ENCODE results near the gene CHAC1. TPM values are rescaled to one million over a fixed set of nuclear protein-coding genes. Genes with fewer than 3 reads are reported as not detected.

Gene CHAC1
- total RNA-seq, 2 experiments from 2014 or later = 40.4 to 55.6 TPM

DNA sequence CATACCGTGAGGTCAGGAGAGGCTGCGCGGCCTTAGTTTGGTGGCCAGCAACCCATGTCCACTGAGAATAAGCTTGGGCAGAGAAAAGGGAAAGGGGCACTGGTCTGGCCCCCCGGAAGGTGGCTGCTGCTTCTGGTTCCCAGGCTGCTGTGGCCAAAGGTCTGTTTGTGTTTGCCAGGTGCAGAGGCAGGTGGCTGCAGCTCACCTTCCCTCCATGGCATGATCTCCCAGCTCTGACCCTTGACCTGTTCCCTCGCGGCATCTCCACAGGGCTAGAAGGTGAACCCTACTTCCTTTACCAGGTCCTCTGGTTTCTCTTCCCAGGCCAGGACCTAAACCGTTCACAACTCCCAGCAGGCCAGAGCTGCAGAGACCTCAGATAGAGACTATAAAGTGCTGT lies 45.2 kb upstream of the CHAC1 start:
- BruUV-seq (replicated peaks) = no TSS peak
- Histone ChIP-seq H3K4me2 (ENCODE audit: low read length) (no peak overlapping the region), H3K36me3 (ENCODE audit: insufficient read depth, low read length) (peaks cover 15% of the 10 kb centered on the region; the same call in 1 of the 2 replicates), H3K9me2 (ENCODE audit: insufficient read depth, low read length) (no peaks in the 10 kb centered on the region), H3K9me3 (ENCODE audit: low read length) (no peaks in the 10 kb centered on the region), H4K20me1 (ENCODE audit: insufficient read depth, low read length) (no peaks in the 10 kb centered on the region), H3K27ac (ENCODE audit: low read depth, low read length, poor library complexity, severe bottlenecking) (no peak overlapping the region), H3K79me2 (ENCODE audit: insufficient read depth, low read depth, low read length) (no peaks in the 10 kb centered on the region), H2AFZ (ENCODE audit: low read length) (no peak overlapping the region), H3K4me1 (ENCODE audit: insufficient read depth, low read length, poor library complexity, severe bottlenecking) (peaks cover 59% of the 10 kb centered on the region), H3K4me3 (ENCODE audit: low read depth, low read length, poor library complexity, severe bottlenecking) (no peak overlapping the region)
- intact Hi-C loops (cut with micrococcal nuclease; ENCODE audit: unreplicated experiment) = no loop called here
- CTCF ChIA-PET (ENCODE audit: unreplicated experiment) = interaction anchor here (0.6 to 1.6 kb wide), 2 partner anchors 34 to 99 kb away, joined by 3 to 4 read pairs; no protein-coding TSS in a partner anchor
- POLR2A ChIA-PET = interaction anchor here (0.5 to 2.4 kb wide), 6 partner anchors 8 to 323 kb away, joined by 3 to 8 read pairs (median 4); partner anchors contain the start of genes CHP1 and VPS18
- no peak for DNase-seq (ENCODE audit: low spot score)
- TF ChIP-seq, protein P1, sequence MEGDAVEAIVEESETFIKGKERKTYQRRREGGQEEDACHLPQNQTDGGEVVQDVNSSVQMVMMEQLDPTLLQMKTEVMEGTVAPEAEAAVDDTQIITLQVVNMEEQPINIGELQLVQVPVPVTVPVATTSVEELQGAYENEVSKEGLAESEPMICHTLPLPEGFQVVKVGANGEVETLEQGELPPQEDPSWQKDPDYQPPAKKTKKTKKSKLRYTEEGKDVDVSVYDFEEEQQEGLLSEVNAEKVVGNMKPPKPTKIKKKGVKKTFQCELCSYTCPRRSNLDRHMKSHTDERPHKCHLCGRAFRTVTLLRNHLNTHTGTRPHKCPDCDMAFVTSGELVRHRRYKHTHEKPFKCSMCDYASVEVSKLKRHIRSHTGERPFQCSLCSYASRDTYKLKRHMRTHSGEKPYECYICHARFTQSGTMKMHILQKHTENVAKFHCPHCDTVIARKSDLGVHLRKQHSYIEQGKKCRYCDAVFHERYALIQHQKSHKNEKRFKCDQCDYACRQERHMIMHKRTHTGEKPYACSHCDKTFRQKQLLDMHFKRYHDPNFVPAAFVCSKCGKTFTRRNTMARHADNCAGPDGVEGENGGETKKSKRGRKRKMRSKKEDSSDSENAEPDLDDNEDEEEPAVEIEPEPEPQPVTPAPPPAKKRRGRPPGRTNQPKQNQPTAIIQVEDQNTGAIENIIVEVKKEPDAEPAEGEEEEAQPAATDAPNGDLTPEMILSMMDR (conservative IDR thresholded peaks at IDR 0.05; ENCODE audit: low read length) = no peak
- no peak for TF ChIP-seq EZH2phosphoT487 (IDR thresholded peaks at IDR 0.05; ENCODE audit: borderline replicate concordance, low read depth, low read length)

DNA sequence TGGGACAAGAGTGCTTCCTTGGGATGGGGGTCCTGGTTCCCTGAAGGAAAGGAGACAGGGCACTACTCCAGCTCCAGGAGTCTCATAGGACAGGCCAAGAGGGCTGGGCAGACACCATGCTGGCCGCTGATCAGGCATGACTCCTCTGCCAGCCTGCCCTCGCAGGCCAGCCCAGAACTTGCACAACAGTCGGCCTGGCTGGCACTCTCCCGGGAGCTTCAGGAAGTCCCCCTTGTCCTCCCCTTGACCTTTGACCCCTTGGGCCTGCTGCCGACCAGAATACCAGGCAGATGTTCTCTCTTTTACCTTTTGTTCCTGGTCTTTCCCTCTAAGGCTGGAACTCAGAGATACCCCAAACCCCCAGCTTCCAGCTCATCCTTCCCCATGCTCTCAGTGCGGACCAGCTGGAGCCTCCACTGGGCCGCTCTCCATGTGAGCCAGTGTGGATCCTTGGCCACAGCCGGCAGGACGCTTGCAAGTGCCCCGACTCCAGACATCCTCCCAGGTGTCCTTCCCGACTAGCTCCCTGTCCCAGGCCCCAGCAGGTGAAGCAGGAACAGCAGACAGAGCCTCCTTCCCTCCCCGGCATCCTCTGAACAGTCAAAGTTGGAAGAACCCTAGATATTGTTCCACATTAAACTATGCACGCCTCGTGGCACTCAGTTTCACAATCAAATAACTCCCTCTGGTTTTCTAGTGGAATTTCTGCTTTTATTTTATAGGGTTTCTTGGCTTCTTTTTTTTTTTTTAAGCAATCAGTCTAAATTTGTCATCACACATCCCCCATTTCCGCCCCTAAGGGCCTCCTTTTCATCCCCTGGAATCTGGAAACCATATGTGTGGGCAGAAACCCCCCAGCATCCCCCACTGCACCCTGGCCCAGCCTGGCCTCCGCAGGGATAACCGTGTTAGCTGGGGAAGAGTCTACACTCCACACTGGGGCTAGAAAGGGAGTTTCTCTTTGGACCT lies 43.3 kb upstream of the CHAC1 start:
- Histone ChIP-seq H3K36me3 (ENCODE audit: insufficient read depth, low read length) (peaks cover 1% of the 10 kb centered on the region; the same call in 1 of the 2 replicates), H4K20me1 (ENCODE audit: insufficient read depth, low read length) (no peaks in the 10 kb centered on the region), H3K4me2 (ENCODE audit: low read length) (no peak overlapping the region), H3K27ac (ENCODE audit: low read depth, low read length, poor library complexity, severe bottlenecking) (no peak overlapping the region), H3K4me3 (ENCODE audit: low read depth, low read length, poor library complexity, severe bottlenecking) (no peak overlapping the region), H3K79me2 (ENCODE audit: insufficient read depth, low read depth, low read length) (no peaks in the 10 kb centered on the region), H3K9me3 (ENCODE audit: low read length) (no peaks in the 10 kb centered on the region), H2AFZ (ENCODE audit: low read length) (no peak overlapping the region), H3K4me1 (ENCODE audit: insufficient read depth, low read length, poor library complexity, severe bottlenecking) (peaks cover 40% of the 10 kb centered on the region), H3K9me2 (ENCODE audit: insufficient read depth, low read length) (no peaks in the 10 kb centered on the region)
- intact Hi-C loops (cut with micrococcal nuclease; ENCODE audit: unreplicated experiment) = no loop called here
- CTCF ChIA-PET (ENCODE audit: unreplicated experiment) = no interaction called here
- POLR2A ChIA-PET = interaction anchor here (1.0 kb wide), 1 partner anchor 43 kb away, joined by 4 read pairs; the partner anchor contains the start of gene CHAC1
- no TSS peak for BruUV-seq (replicated peaks)
- no peak for TF ChIP-seq EZH2phosphoT487 (IDR thresholded peaks at IDR 0.05; ENCODE audit: borderline replicate concordance, low read depth, low read length)
- TF ChIP-seq, protein P1 (conservative IDR thresholded peaks at IDR 0.05; ENCODE audit: low read length) = no peak
- DNase-seq (ENCODE audit: low spot score) = no peak

Measured in OCI-LY7 (cell line).